ENCODE measurements around the gene MAPK9.
"Not testable (repeated sequence)": the region's sequence is repeated elsewhere in the genome, so short reads cannot be mapped to it uniquely, and the experiment has no call there.

Gene MAPK9

GRCh38 chr5:180299526-180299925, 7.6 kb upstream of the MAPK9 start:
- H3F3A ChIP-seq (ENCODE audit: insufficient read depth): no peaks in the 10 kb centered on the region
- H3K4me3 ChIP-seq (ENCODE audit: insufficient read depth, low read length, poor library complexity, severe bottlenecking): no peak overlapping the region
- no peak overlapping the region for H3K27ac ChIP-seq (ENCODE audit: low read depth, low read length)
- H4K20me1 ChIP-seq (ENCODE audit: low read depth, low read length): no peaks in the 10 kb centered on the region
- H3K36me3 ChIP-seq (ENCODE audit: low read length): no peaks in the 10 kb centered on the region
- H3K79me2 ChIP-seq (ENCODE audit: insufficient read depth, low read length): no peaks in the 10 kb centered on the region
- no peak overlapping the region for H3K9ac ChIP-seq (ENCODE audit: low read length)
- TF ChIP-seq CTCF (IDR thresholded peaks at IDR 0.05; ENCODE audit: insufficient read depth, low read length, poor library complexity, severe bottlenecking): no peak
- TF ChIP-seq EZH2phosphoT487 (conservative IDR thresholded peaks at IDR 0.05; ENCODE audit: low read length): no peak
- H3K4me2 ChIP-seq (ENCODE audit: low read depth, low read length, poor library complexity, severe bottlenecking): no peak overlapping the region
- H3K27me3 ChIP-seq (ENCODE audit: low read length): no peaks in the 10 kb centered on the region
- no peak overlapping the region for H2AFZ ChIP-seq (ENCODE audit: low read depth, low read length, severe bottlenecking)
- H3K9me3 ChIP-seq (ENCODE audit: insufficient read depth, low read length): no peaks in the 10 kb centered on the region
- no peaks in the 10 kb centered on the region for H3K9me2 ChIP-seq (replicated peaks; ENCODE audit: insufficient read depth, low read length)

- H3K9ac ChIP-seq (ENCODE audit: low read length); H3K36me3 ChIP-seq (ENCODE audit: low read length); H3K79me2 ChIP-seq (ENCODE audit: insufficient read depth, low read length); H2AFZ ChIP-seq (ENCODE audit: low read depth, low read length, severe bottlenecking); H4K20me1 ChIP-seq (ENCODE audit: low read depth, low read length); H3K27ac ChIP-seq (ENCODE audit: low read depth, low read length); H3K27me3 ChIP-seq (ENCODE audit: low read length); H3F3A ChIP-seq (ENCODE audit: insufficient read depth); H3K4me3 ChIP-seq (ENCODE audit: insufficient read depth, low read length, poor library complexity, severe bottlenecking); H3K9me2 ChIP-seq (replicated peaks; ENCODE audit: insufficient read depth, low read length); H3K4me2 ChIP-seq (ENCODE audit: low read depth, low read length, poor library complexity, severe bottlenecking); H3K9me3 ChIP-seq (ENCODE audit: insufficient read depth, low read length): not testable (repeated sequence)
These were observed 7.1 kb upstream of the MAPK9 start for GRCh38 chr5:180299014-180299413.

DNA sequence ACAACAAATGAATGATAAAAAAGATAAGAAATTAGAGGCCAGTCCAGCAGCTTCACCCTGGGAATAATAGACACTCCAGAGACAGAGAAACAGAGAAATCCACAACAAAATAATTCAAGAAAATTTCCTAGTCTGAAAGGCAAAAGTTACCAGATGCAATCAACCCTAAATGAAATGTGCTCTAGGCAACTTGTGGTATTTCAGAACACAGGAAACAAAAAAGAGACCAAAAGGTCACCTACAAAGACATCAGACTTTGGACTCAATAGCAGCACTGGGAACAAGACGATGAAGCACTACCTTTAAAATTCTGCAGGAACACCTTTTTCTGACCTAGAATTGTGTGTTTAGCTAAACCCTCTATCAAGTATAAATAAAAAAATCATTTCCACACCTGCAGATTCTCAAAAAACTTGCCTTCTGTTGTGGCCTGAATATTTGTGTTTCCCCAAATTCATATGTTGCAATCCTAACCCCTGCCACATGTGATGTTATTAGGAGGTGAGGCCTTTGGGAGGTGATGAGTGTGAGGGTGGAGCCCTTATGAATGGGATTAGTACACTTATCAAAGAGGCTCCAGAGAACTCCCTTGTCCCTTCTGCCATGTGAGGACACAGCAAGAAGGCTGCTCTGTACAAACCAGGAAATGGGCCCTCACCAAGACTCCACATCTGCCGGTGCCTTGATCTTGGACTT, 5.9 kb upstream of the MAPK9 start:
- Histone ChIP-seq H2AFZ (ENCODE audit: low read depth, low read length, severe bottlenecking) (no peak overlapping the region), H3K36me3 (ENCODE audit: low read length) (no peaks in the 10 kb centered on the region), H3K9me3 (ENCODE audit: insufficient read depth, low read length) (no peaks in the 10 kb centered on the region), H3K27ac (ENCODE audit: low read depth, low read length) (no peak overlapping the region), H3K9ac (ENCODE audit: low read length) (no peak overlapping the region), H3K27me3 (ENCODE audit: low read length) (no peaks in the 10 kb centered on the region), H3F3A (ENCODE audit: insufficient read depth) (peaks cover 7% of the 10 kb centered on the region), H3K4me3 (ENCODE audit: insufficient read depth, low read length, poor library complexity, severe bottlenecking) (no peak overlapping the region), H3K4me2 (ENCODE audit: low read depth, low read length, poor library complexity, severe bottlenecking) (no peak overlapping the region), H4K20me1 (ENCODE audit: low read depth, low read length) (no peaks in the 10 kb centered on the region), H3K79me2 (ENCODE audit: insufficient read depth, low read length) (no peaks in the 10 kb centered on the region), H3K9me2 (replicated peaks; ENCODE audit: insufficient read depth, low read length) (no peaks in the 10 kb centered on the region)
- TF ChIP-seq EZH2phosphoT487 (conservative IDR thresholded peaks at IDR 0.05; ENCODE audit: low read length) (no peak), CTCF (IDR thresholded peaks at IDR 0.05; ENCODE audit: insufficient read depth, low read length, poor library complexity, severe bottlenecking) (no peak)

GRCh38 chr5:180296771-180297170, 4.9 kb upstream of the MAPK9 start:
- Histone ChIP-seq H3K9me2 (replicated peaks; ENCODE audit: insufficient read depth, low read length) (no peaks in the 10 kb centered on the region), H3K79me2 (ENCODE audit: insufficient read depth, low read length) (no peaks in the 10 kb centered on the region), H3K36me3 (ENCODE audit: low read length) (no peaks in the 10 kb centered on the region), H2AFZ (ENCODE audit: low read depth, low read length, severe bottlenecking) (no peak overlapping the region), H3K4me3 (ENCODE audit: insufficient read depth, low read length, poor library complexity, severe bottlenecking) (no peak overlapping the region), H4K20me1 (ENCODE audit: low read depth, low read length) (no peaks in the 10 kb centered on the region), H3K4me2 (ENCODE audit: low read depth, low read length, poor library complexity, severe bottlenecking) (no peak overlapping the region), H3K27me3 (ENCODE audit: low read length) (no peaks in the 10 kb centered on the region), H3K27ac (ENCODE audit: low read depth, low read length) (no peak overlapping the region), H3F3A (ENCODE audit: insufficient read depth) (peaks cover 7% of the 10 kb centered on the region), H3K9me3 (ENCODE audit: insufficient read depth, low read length) (no peaks in the 10 kb centered on the region), H3K9ac (ENCODE audit: low read length) (no peak overlapping the region)
- no peak for TF ChIP-seq EZH2phosphoT487 (conservative IDR thresholded peaks at IDR 0.05; ENCODE audit: low read length)
- TF ChIP-seq CTCF (IDR thresholded peaks at IDR 0.05; ENCODE audit: insufficient read depth, low read length, poor library complexity, severe bottlenecking): no peak

Data from SU-DHL-6 (cell line).